ENCODE data around the gene PTX3.

- TF ChIP-seq CTCF (conservative IDR thresholded peaks at IDR 0.05) = no peak
- no peak for TF ChIP-seq ZFX (IDR thresholded peaks at IDR 0.05)
These were observed 21.8 kb upstream of the PTX3 start for GRCh38 chr3:157414861-157415260.

All from C4-2B (cell line).